ENCODE data around the gene YEATS2. TPM values are rescaled to one million over a fixed set of nuclear protein-coding genes. Genes with fewer than 3 reads are reported as not detected.
"Not testable (repeated sequence)": the region's sequence is repeated elsewhere in the genome, so short reads cannot be mapped to it uniquely, and the experiment has no call there.

Gene YEATS2
- 22.7 and 23.0 TPM in 2 replicates for total RNA-seq (2014; rRNA removed; shearing (Covaris generic))
- polyA plus RNA-seq (2014; cell fraction: nucleus; rRNA removed), result 16.7 and 29.6 TPM in 2 replicates

- DNase-seq (ENCODE audit: extremely low read depth, low read depth), result peak; percentile 50
These were observed at the start of gene YEATS2 for GRCh38 chr3:183697610-183698317. Gene YEATS2, plus strand, starts transcription at chr3:183697797. Its CDS starts 17,366 bp downstream, at chr3:183715163.

- no peak for DNase-seq (ENCODE audit: extremely low read depth, low read depth)
These were observed 47.0 kb upstream of the YEATS2 start for GRCh38 chr3:183650554-183650953.

GRCh38 chr3:183653209-183654064 lies 44.2 kb upstream of the YEATS2 start:
- DNase-seq (ENCODE audit: extremely low read depth, low read depth), result no peak

- DNase-seq (ENCODE audit: extremely low read depth, low read depth), result no peak
These were observed 42.9 kb upstream of the YEATS2 start for GRCh38 chr3:183654727-183655126.

GRCh38 chr3:183662099-183662498 lies 35.5 kb upstream of the YEATS2 start:
- DNase-seq (ENCODE audit: extremely low read depth, low read depth), result no peak

- no peak for DNase-seq (ENCODE audit: extremely low read depth, low read depth)
These were observed 32.6 kb upstream of the YEATS2 start for GRCh38 chr3:183664913-183665381.

- DNase-seq (ENCODE audit: extremely low read depth, low read depth), result no peak
These were observed 17.5 kb upstream of the YEATS2 start for GRCh38 chr3:183680061-183680460.

GRCh38 chr3:183687705-183688104 lies 9.9 kb upstream of the YEATS2 start:
- DNase-seq (ENCODE audit: extremely low read depth, low read depth), result no peak

- DNase-seq (ENCODE audit: extremely low read depth, low read depth), result no peak
These were observed 8.7 kb upstream of the YEATS2 start for GRCh38 chr3:183688874-183689273.

- not testable (repeated sequence) for DNase-seq (ENCODE audit: extremely low read depth, low read depth)
These were observed 8.0 kb upstream of the YEATS2 start for GRCh38 chr3:183689621-183690020.

- no peak for DNase-seq (ENCODE audit: extremely low read depth, low read depth)
These were observed 7.1 kb upstream of the YEATS2 start for GRCh38 chr3:183690402-183690995.

- no peak for DNase-seq (ENCODE audit: extremely low read depth, low read depth)
These were observed 5.2 kb upstream of the YEATS2 start for GRCh38 chr3:183692436-183692835.

GRCh38 chr3:183695569-183696364 lies 1.8 kb upstream of the YEATS2 start:
- DNase-seq (ENCODE audit: extremely low read depth, low read depth), result no peak

GRCh38 chr3:183697123-183697609 lies 431 bp upstream of the YEATS2 start:
- no peak for DNase-seq (ENCODE audit: extremely low read depth, low read depth)

- no peak for DNase-seq (ENCODE audit: extremely low read depth, low read depth)
These were observed 738 bp downstream of the YEATS2 start for GRCh38 chr3:183698318-183698751.

GRCh38 chr3:183698756-183699155 lies 1.2 kb downstream of the YEATS2 start:
- no peak for DNase-seq (ENCODE audit: extremely low read depth, low read depth)

- DNase-seq (ENCODE audit: extremely low read depth, low read depth), result no peak
These were observed 1.8 kb downstream of the YEATS2 start for GRCh38 chr3:183699238-183699947.

GRCh38 chr3:183701744-183702143 lies 4.1 kb downstream of the YEATS2 start:
- no peak for DNase-seq (ENCODE audit: extremely low read depth, low read depth)

- not testable (repeated sequence) for DNase-seq (ENCODE audit: extremely low read depth, low read depth)
These were observed 6.3 kb downstream of the YEATS2 start for GRCh38 chr3:183703892-183704291.
